GM12892 (cell line): Measurements from ENCODE around the gene NEBL.

Experiments used
- POLR2A ChIP-seq: IDR thresholded peaks from 2 replicates; pipeline ENCODE4 v1.6.1; 2011; ENCODE audit warnings: low read depth, low read length, control low read depth
- POLR2AphosphoS5 ChIP-seq: IDR thresholded peaks from 2 replicates; pipeline ENCODE4 v1.6.1; 2011; ENCODE audit warnings: low read depth, low read length, control low read depth

DNA sequence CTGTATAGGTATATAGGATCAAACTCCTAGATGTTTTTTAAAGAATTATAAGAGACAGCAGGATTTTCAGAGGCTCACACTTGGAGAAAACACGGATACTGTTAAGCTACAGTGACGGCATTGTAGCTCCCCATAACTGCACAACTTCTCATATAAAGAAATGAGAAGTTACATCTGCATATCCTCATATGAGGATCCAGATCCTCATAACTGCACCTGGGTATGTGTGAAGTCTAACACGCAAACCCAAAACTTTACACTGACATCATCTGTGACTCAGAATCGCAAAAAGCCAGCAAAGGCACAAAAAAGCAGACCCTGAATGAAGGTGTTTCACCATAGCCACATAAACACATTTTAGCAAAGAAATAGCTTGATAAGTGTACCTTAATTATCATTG, 34.1 kb downstream of the NEBL start:
- TF ChIP-seq POLR2AphosphoS5 (no peak), POLR2A (no peak)
